Brain microvascular endothelial cell (primary cell): ENCODE results near the gene MRAP2.

Experiments used
- DNase-seq: peaks from one replicate; pipeline ENCODE4 v3.0.0-alpha.2; 2020
- H3K27ac ChIP-seq: fragments of 250-450 bp; sonication (Bioruptor Pico); 2 replicates; pipeline ENCODE4 v1.5.1; 2020; ENCODE audit warnings: mild to moderate bottlenecking, moderate library complexity
- H3K27me3 ChIP-seq: fragments of 250-450 bp; sonication (Bioruptor Pico); replicated peaks from 2 replicates; pipeline ENCODE4 v1.5.1; 2020; ENCODE audit warnings: mild to moderate bottlenecking
- H3K36me3 ChIP-seq: fragments of 250-450 bp; sonication (Bioruptor Pico); replicated peaks from 2 replicates; pipeline ENCODE4 v1.5.1; 2020; ENCODE audit warnings: mild to moderate bottlenecking
- H3K4me3 ChIP-seq: 2 replicates; pipeline ENCODE4 v1.5.1; 2011; ENCODE audit warnings: low read depth, mild to moderate bottlenecking, control low read depth, low read length, moderate library complexity
- CTCF ChIP-seq: IDR thresholded peaks from 2 replicates; pipeline ENCODE4 v1.5.1; 2011; ENCODE audit warnings: low read depth, mild to moderate bottlenecking, moderate library complexity, low read length, control low read depth, inconsistent platforms; ENCODE audit errors: missing control alignments
- in situ Hi-C: cut with HindIII; loops from 2 replicates; pipeline ENCODE4 v1.10.0; 2017; ENCODE audit warnings: low sequenced_read_pairs, low pct_ligation_motif_present

The MRAP2 gene

GRCh38 chr6:84035484-84035883, 1.9 kb downstream of the MRAP2 start:
- Histone ChIP-seq H3K4me3 (no peak overlapping the region), H3K27me3 (no peaks in the 10 kb centered on the region), H3K27ac (no peak overlapping the region), H3K36me3 (no peaks in the 10 kb centered on the region)
- DNase-seq: no peak
- TF ChIP-seq CTCF: no peak
- in situ Hi-C loops: no loop called here

DNA sequence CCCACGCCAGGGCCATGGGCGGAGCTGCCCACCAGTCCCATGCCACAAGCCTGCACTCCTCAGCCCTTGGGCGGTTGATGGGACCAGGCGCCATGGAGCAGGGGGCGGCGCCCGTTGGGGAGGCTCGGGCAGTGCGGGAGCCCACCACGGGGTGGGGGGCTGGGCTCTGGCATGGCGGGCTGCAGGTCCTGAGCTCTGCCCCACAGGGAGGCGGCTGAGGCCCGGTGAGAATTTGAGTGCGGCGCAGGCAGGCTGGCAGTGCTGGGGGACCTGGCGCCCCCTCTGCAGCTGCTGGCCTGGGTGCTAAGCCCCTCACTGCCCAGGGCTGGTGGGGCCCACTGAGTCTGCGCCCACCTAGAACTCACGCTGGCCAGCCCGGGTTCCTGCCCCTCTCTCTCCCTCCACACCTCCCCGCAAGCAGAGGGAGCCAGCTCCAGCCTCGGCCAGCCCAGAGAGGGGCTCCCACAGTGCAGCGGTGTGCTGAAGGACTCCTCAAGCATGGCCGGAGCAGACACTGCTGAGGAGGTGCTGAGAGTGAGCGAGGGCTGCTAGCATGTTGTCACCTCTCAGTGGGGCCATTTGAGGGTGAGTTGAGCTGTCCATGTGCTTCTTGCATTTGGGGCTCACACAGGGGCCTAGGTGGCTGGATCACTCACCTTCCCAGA, 4.0 kb downstream of the MRAP2 start:
- TF ChIP-seq CTCF: no peak
- Histone ChIP-seq H3K36me3 (no peaks in the 10 kb centered on the region), H3K4me3 (no peak overlapping the region), H3K27me3 (no peaks in the 10 kb centered on the region), H3K27ac (no peak overlapping the region)
- in situ Hi-C loops: no loop called here
- no peak for DNase-seq

DNA sequence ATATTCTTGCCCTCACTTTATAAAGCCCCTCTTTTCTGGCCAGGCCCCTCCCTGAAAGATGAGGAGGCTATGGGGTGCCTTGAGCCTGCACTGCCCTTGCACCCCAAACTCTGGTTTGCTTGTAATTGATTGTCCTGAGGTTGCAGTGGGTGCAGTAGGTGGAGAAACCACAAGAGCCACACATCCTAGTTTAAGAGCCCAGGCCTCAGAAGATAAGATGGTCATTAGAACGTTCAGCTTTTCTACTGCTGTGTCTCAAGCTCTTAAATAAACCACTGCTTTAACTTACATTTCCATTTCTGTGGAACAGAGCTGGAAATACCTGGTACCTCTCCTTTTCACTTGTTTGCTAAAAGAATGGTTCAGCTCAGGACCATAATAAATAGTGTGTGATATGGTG, 9.0 kb downstream of the MRAP2 start:
- no peak for DNase-seq

GRCh38 chr6:84043555-84043954, 10.0 kb downstream of the MRAP2 start:
- TF ChIP-seq CTCF: no peak
- in situ Hi-C loops: no loop called here
- Histone ChIP-seq H3K27ac (no peak overlapping the region), H3K27me3 (no peaks in the 10 kb centered on the region), H3K4me3 (no peak overlapping the region), H3K36me3 (no peaks in the 10 kb centered on the region)
- no peak for DNase-seq

More for the DNA sequence above, 9.0 kb downstream of the MRAP2 start:
- Histone ChIP-seq H3K27me3 (no peaks in the 10 kb centered on the region), H3K36me3 (no peaks in the 10 kb centered on the region), H3K4me3 (no peak overlapping the region), H3K27ac (no peak overlapping the region)
- no peak for TF ChIP-seq CTCF
- in situ Hi-C loops: no loop called here

- in situ Hi-C loops: no loop called here
- Histone ChIP-seq H3K27ac (no peak overlapping the region), H3K27me3 (no peaks in the 10 kb centered on the region), H3K36me3 (no peaks in the 10 kb centered on the region), H3K4me3 (no peak overlapping the region)
- no peak for TF ChIP-seq CTCF
- DNase-seq: no peak
Observed at GRCh38 chr6:84046755-84047154, 13.2 kb downstream of the MRAP2 start.

GRCh38 chr6:84048588-84048987, 15.0 kb downstream of the MRAP2 start:
- in situ Hi-C loops: no loop called here

More at GRCh38 chr6:84048588-84048987, 15.0 kb downstream of the MRAP2 start:
- Histone ChIP-seq H3K27ac (no peak overlapping the region), H3K4me3 (no peak overlapping the region), H3K36me3 (no peaks in the 10 kb centered on the region), H3K27me3 (no peaks in the 10 kb centered on the region)
- DNase-seq: no peak
- TF ChIP-seq CTCF: no peak
